Hepatocyte (in vitro differentiated cells): ENCODE data around the gene ZEB2. TPM values are rescaled to one million over a fixed set of nuclear protein-coding genes. Genes with fewer than 3 reads are reported as not detected.

Source experiments
- DNase-seq: peaks from one replicate; pipeline ENCODE4 v3.0.0-alpha.2; 2016; ENCODE audit warnings: low spot score
- H2AFZ ChIP-seq: fragments of 200-600 bp; sonication (generic); 2 replicates; pipeline ENCODE4 v1.6.0; 2016; ENCODE audit warnings: antibody characterized with exemption, mild to moderate bottlenecking
- H3K27ac ChIP-seq: fragments of 200-600 bp; sonication (generic); 2 replicates; pipeline ENCODE4 v1.5.1; 2016; ENCODE audit warnings: mild to moderate bottlenecking
- H3K27me3 ChIP-seq: fragments of 200-600 bp; sonication (generic); 2 replicates; pipeline ENCODE4 v1.6.1; 2016
- H3K36me3 ChIP-seq: fragments of 200-600 bp; sonication (generic); replicated peaks from 2 replicates; pipeline ENCODE4 v1.5.1; 2016; ENCODE audit warnings: low read depth; ENCODE audit not compliant: insufficient read depth
- H3K4me1 ChIP-seq: fragments of 200-600 bp; sonication (generic); 2 replicates; pipeline ENCODE4 v1.5.1; 2016; ENCODE audit warnings: mild to moderate bottlenecking, moderate library complexity; ENCODE audit not compliant: insufficient read depth
- H3K4me2 ChIP-seq: fragments of 200-600 bp; sonication (generic); 2 replicates; pipeline ENCODE4 v1.6.0; 2016
- H3K4me3 ChIP-seq: fragments of 200-600 bp; sonication (generic); 2 replicates; pipeline ENCODE4 v1.5.1; 2016; ENCODE audit warnings: mild to moderate bottlenecking
- H3K79me2 ChIP-seq: fragments of 200-600 bp; sonication (generic); 2 replicates; pipeline ENCODE4 v1.6.0; 2017; ENCODE audit warnings: mild to moderate bottlenecking
- H3K9me2 ChIP-seq: fragments of 200-600 bp; sonication (generic); replicated peaks from 2 replicates; pipeline ENCODE4 v1.6.0; 2017; ENCODE audit warnings: mild to moderate bottlenecking; ENCODE audit not compliant: insufficient read depth
- H3K9me3 ChIP-seq: fragments of 200-600 bp; sonication (generic); 2 replicates; pipeline ENCODE4 v1.5.1; 2016; ENCODE audit warnings: low read depth, mild to moderate bottlenecking
- H4K20me1 ChIP-seq: fragments of 200-600 bp; sonication (generic); 2 replicates; pipeline ENCODE4 v1.6.0; 2016; ENCODE audit warnings: mild to moderate bottlenecking; ENCODE audit not compliant: insufficient read depth, poor library complexity, severe bottlenecking
- EZH2 ChIP-seq: fragments of 200-600 bp; sonication (generic); IDR thresholded peaks from 2 replicates; pipeline ENCODE4 v1.6.1; 2016; ENCODE audit warnings: antibody characterized with exemption, mild to moderate bottlenecking, borderline replicate concordance
- EZH2phosphoT487 ChIP-seq: fragments of 200-600 bp; sonication (generic); IDR thresholded peaks from one replicate; pipeline ENCODE4 v1.6.1; 2018; ENCODE audit warnings: antibody characterized with exemption, mild to moderate bottlenecking, low read depth, moderate library complexity; ENCODE audit not compliant: unreplicated experiment, severe bottlenecking
- WGBS: methylation state at CpG from one replicate; pipeline ENCODE4 v1.1.6; 2016; ENCODE audit warnings: low lambda C conversion rate; ENCODE audit errors: missing lambda C conversion rate; 5-methylcytosine and 5-hydroxymethylcytosine counted together
- polyA plus RNA-seq: library from polyadenylated mRNA; unstranded; fragments of >200 nt; fragmentation: Nextera tagmentation; extraction: Ambion mirVana; gene quantifications from 2 replicates; pipeline ENCODE4 v1.2.1, GENCODE V29; 2016
- total RNA-seq: library from RNA; depleted of rRNA; stranded (reverse); fragments of >200 nt; gene quantifications from 2 replicates; pipeline ENCODE4 v1.2.3, GENCODE V29; 2014
- TF ChIP-seq, protein P1 (sequence below): fragments of 200-600 bp; sonication (generic); IDR thresholded peaks from 2 replicates; pipeline ENCODE4 v1.5.1; 2016; ENCODE audit warnings: antibody characterized with exemption, mild to moderate bottlenecking; ENCODE audit not compliant: poor library complexity

ZEB2 gene
- total and polyA plus RNA-seq, 2 experiments from 2014 or later, result 17.8 to 35.5 TPM

DNA sequence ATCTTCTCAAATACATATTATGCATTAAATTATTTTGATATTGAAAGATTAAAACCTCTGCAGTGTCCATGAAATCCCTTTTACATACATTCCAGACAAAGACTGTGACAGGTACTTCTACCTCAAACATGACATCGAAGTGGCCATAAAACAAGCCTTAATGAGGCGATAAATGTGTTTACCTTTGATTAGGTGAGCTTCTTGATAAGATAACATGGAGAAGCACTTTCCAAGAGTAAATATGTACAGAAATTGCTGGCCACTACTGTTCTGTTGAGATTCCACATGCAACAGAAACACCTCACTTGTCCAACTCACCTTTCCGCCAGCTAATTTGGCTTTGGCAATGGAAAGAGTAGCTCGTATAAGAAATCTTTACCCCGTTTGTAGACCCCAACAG, 55.2 kb downstream of the ZEB2 start:
- no peak overlapping the region for H3K4me3 ChIP-seq
- WGBS, result 53% methylated on average over 5 of the region's 5 CpGs
- peak; percentile 16 for DNase-seq
- H3K4me1 ChIP-seq, result no peaks in the 10 kb centered on the region
- no peaks in the 10 kb centered on the region for H3K36me3 ChIP-seq
- peaks cover 10% of the 10 kb centered on the region for H4K20me1 ChIP-seq
- H3K27ac ChIP-seq, result no peak overlapping the region
- peaks cover 86% of the 10 kb centered on the region for H3K27me3 ChIP-seq
- no peak for TF ChIP-seq EZH2
- peak; percentile 100 for TF ChIP-seq EZH2phosphoT487
- H3K9me2 ChIP-seq, result no peaks in the 10 kb centered on the region
- H3K4me2 ChIP-seq, result no peak overlapping the region
- no peaks in the 10 kb centered on the region for H3K9me3 ChIP-seq
- peaks cover 30% of the 10 kb centered on the region for H3K79me2 ChIP-seq
- H2AFZ ChIP-seq, result peak overlapping the region; percentile 69

DNA sequence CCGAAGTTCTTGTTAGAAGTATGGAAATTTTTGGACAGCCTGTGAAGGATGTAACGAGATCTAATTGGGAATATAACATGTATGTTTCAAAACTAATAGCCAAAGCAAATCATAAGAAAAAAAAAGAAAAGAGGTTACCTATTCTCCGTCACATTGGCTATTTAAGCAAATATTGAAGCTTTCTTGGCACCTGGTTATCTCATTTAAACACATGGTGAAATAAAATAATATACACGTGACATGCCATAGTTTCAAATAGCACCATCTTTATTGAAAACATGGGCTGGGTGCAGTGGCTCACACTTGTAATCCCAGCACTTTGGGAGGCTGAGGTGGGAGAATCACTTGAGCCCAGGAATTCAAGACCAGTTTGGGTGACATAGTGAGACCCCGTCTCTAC, 56.7 kb downstream of the ZEB2 start:
- peaks cover 79% of the 10 kb centered on the region for H3K27me3 ChIP-seq
- no peak overlapping the region for H3K4me3 ChIP-seq
- H3K36me3 ChIP-seq, result no peaks in the 10 kb centered on the region
- no peaks in the 10 kb centered on the region for H3K4me1 ChIP-seq
- DNase-seq, result no peak
- no peaks in the 10 kb centered on the region for H3K9me2 ChIP-seq
- WGBS, result 95% methylated on average over 5 of the region's 5 CpGs
- peaks cover 10% of the 10 kb centered on the region for H4K20me1 ChIP-seq
- TF ChIP-seq EZH2phosphoT487 (no peak), EZH2 (no peak)
- TF ChIP-seq, protein P1, sequence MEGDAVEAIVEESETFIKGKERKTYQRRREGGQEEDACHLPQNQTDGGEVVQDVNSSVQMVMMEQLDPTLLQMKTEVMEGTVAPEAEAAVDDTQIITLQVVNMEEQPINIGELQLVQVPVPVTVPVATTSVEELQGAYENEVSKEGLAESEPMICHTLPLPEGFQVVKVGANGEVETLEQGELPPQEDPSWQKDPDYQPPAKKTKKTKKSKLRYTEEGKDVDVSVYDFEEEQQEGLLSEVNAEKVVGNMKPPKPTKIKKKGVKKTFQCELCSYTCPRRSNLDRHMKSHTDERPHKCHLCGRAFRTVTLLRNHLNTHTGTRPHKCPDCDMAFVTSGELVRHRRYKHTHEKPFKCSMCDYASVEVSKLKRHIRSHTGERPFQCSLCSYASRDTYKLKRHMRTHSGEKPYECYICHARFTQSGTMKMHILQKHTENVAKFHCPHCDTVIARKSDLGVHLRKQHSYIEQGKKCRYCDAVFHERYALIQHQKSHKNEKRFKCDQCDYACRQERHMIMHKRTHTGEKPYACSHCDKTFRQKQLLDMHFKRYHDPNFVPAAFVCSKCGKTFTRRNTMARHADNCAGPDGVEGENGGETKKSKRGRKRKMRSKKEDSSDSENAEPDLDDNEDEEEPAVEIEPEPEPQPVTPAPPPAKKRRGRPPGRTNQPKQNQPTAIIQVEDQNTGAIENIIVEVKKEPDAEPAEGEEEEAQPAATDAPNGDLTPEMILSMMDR, result no peak
- H3K79me2 ChIP-seq, result peaks cover 31% of the 10 kb centered on the region
- no peaks in the 10 kb centered on the region for H3K9me3 ChIP-seq
- no peak overlapping the region for H3K4me2 ChIP-seq
- no peak overlapping the region for H3K27ac ChIP-seq
- H2AFZ ChIP-seq, result no peak overlapping the region

DNA sequence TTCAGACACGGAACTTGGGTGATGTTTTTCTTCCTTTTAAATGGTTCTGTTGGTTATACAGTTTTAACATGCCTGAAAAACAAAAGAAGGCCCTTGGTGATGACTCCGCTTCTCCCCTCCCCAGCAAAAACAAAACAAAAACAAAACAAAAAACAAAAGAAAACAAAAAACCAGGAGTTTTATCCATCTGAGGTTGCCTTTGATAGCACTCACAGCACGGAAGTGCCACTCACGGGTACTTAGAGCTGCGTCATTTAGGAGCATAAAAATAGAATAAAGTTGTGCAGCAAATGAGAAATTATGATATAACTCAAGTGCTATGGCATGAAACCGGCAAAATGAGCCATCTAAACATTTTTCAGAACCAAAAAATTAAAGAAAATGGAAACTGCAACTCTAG, 57.7 kb downstream of the ZEB2 start:
- Histone ChIP-seq H3K27ac (no peak overlapping the region), H4K20me1 (peaks cover 10% of the 10 kb centered on the region), H3K9me3 (no peaks in the 10 kb centered on the region), H3K27me3 (peaks cover 79% of the 10 kb centered on the region), H3K4me3 (no peak overlapping the region), H3K79me2 (peaks cover 33% of the 10 kb centered on the region), H3K9me2 (no peaks in the 10 kb centered on the region), H2AFZ (no peak overlapping the region), H3K4me1 (no peaks in the 10 kb centered on the region), H3K4me2 (no peak overlapping the region), H3K36me3 (no peaks in the 10 kb centered on the region)
- no peak for DNase-seq
- TF ChIP-seq EZH2, result no peak
- no peak for TF ChIP-seq EZH2phosphoT487
- TF ChIP-seq, protein P1, result no peak
- WGBS, result 97% methylated on average over 6 of the region's 6 CpGs

DNA sequence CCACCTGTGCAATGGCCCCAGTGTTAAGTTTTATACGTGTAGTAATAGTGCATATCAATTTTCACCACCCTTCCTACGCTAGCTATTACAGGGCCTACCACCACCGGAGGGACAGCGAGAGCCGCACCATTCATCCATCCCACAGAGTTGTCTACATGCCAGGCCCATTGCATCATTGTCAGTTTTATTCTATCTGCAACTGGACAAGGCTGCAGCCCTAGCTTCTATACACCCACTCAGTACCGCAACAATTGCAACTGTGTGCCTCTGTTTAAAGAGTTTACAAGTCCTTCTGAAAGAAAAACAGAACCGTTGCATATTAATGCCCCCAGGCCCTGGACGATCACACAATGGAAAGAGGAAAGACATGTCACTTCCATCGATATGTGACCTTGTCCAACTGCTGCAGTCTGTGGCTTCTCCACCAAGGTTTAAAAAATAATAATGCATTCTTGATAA, 58.6 kb downstream of the ZEB2 start:
- peaks cover 10% of the 10 kb centered on the region for H4K20me1 ChIP-seq
- WGBS, result 56% methylated on average over 9 of the region's 9 CpGs
- no peaks in the 10 kb centered on the region for H3K9me3 ChIP-seq
- H3K4me2 ChIP-seq, result no peak overlapping the region
- TF ChIP-seq, protein P1, result no peak
- no peak for TF ChIP-seq EZH2phosphoT487
- no peak for TF ChIP-seq EZH2
- H3K36me3 ChIP-seq, result no peaks in the 10 kb centered on the region
- H3K4me1 ChIP-seq, result peaks cover 4% of the 10 kb centered on the region
- H3K9me2 ChIP-seq, result no peaks in the 10 kb centered on the region
- no peak for DNase-seq
- no peak overlapping the region for H3K4me3 ChIP-seq
- no peak overlapping the region for H3K27ac ChIP-seq
- H3K27me3 ChIP-seq, result peaks cover 78% of the 10 kb centered on the region
- no peak overlapping the region for H2AFZ ChIP-seq
- H3K79me2 ChIP-seq, result peaks cover 36% of the 10 kb centered on the region
